ENCODE measurements around the gene AFTPH. TPM values are rescaled to one million over a fixed set of nuclear protein-coding genes. Genes with fewer than 3 reads are reported as not detected.

The AFTPH gene
- total RNA-seq, 1 experiment from 2014 or later: 14.9 TPM

GRCh38 chr2:64639691-64640090 lies 115.6 kb downstream of the AFTPH start (continued):
- TF ChIP-seq ZNF532 (CRISPR knock-in tag; IDR thresholded peaks at IDR 0.05; ENCODE audit: borderline replicate concordance): no peak

- TF ChIP-seq IRF1 (CRISPR knock-in tag; IDR thresholded peaks at IDR 0.05) (no peak), TP53 (CRISPR knock-in tag; IDR thresholded peaks at IDR 0.05) (no peak), MAX (CRISPR knock-in tag; IDR thresholded peaks at IDR 0.05) (no peak), ZBTB43 (CRISPR knock-in tag; IDR thresholded peaks at IDR 0.05) (no peak), ATF1 (CRISPR knock-in tag; IDR thresholded peaks at IDR 0.05) (no peak), E2F5 (CRISPR knock-in tag; IDR thresholded peaks at IDR 0.05) (no peak), MYBL2 (CRISPR knock-in tag; IDR thresholded peaks at IDR 0.05) (no peak), HMGA2 (CRISPR knock-in tag; IDR thresholded peaks at IDR 0.05) (no peak), SMAD3 (CRISPR knock-in tag; IDR thresholded peaks at IDR 0.05; ENCODE audit: borderline replicate concordance) (no peak), USF2 (CRISPR knock-in tag; IDR thresholded peaks at IDR 0.05) (no peak)
- CTCF ChIA-PET: interaction anchor here (0.6 to 2.3 kb wide), 5 partner anchors 13 to 119 kb away, joined by 3 to 7 read pairs (median 4); partner anchors contain the start of gene SERTAD2
- Mint-ChIP-seq H3K4me3 (no peak overlapping the region), H3K4me1 (peaks cover 82% of the 10 kb centered on the region), H3K36me3 (peaks cover 9% of the 10 kb centered on the region), H3K27me3 (ENCODE audit: low read depth) (peaks cover 26% of the 10 kb centered on the region), H3K27ac (0 out of 2 replicates have a peak overlapping the region, but pooled peaks have one; percentile 55), H3K9me3 (no peaks in the 10 kb centered on the region)
- POLR2A ChIA-PET: interaction anchor here (1.1 kb wide), 1 partner anchor 14 kb away, joined by 4 read pairs; the partner anchor contains the start of gene SERTAD2
- DNase-seq (ENCODE audit: low spot score) (no peak), ATAC-seq (peak; percentile 18; the same call in 1 of the 2 replicates)
Observed at GRCh38 chr2:64640153-64641044, 116.3 kb downstream of the AFTPH start.

- no peak for DNase-seq (ENCODE audit: low spot score)
- H3K9me3 Mint-ChIP-seq: no peaks in the 10 kb centered on the region
- CTCF ChIA-PET: no interaction called here
- no peak overlapping the region for H3K4me3 Mint-ChIP-seq
- no peak for ATAC-seq
- POLR2A ChIA-PET: no interaction called here
- H3K4me1 Mint-ChIP-seq: peaks cover 85% of the 10 kb centered on the region
- H3K27ac Mint-ChIP-seq: no peak overlapping the region
- peaks cover 26% of the 10 kb centered on the region for H3K27me3 Mint-ChIP-seq (ENCODE audit: low read depth)
- no peaks in the 10 kb centered on the region for H3K36me3 Mint-ChIP-seq
- no peak for TF ChIP-seq AR (CRISPR knock-in tag; IDR thresholded peaks at IDR 0.05)
- TF ChIP-seq SMAD3 (CRISPR knock-in tag; IDR thresholded peaks at IDR 0.05; ENCODE audit: borderline replicate concordance): no peak
- no peak for TF ChIP-seq HMGA2 (CRISPR knock-in tag; IDR thresholded peaks at IDR 0.05)
- TF ChIP-seq NR1H2 (CRISPR knock-in tag; IDR thresholded peaks at IDR 0.05): no peak
- no peak for TF ChIP-seq SMAD4 (CRISPR knock-in tag; IDR thresholded peaks at IDR 0.05)
- TF ChIP-seq FOXJ3 (CRISPR knock-in tag; IDR thresholded peaks at IDR 0.05; ENCODE audit: borderline replicate concordance): no peak
- TF ChIP-seq SP1 (CRISPR knock-in tag; conservative IDR thresholded peaks at IDR 0.05): no peak
- TF ChIP-seq NFATC4 (CRISPR knock-in tag; IDR thresholded peaks at IDR 0.05): no peak
- TF ChIP-seq ELF4 (CRISPR knock-in tag; IDR thresholded peaks at IDR 0.05; ENCODE audit: low read depth): no peak
- TF ChIP-seq MLX (CRISPR knock-in tag; IDR thresholded peaks at IDR 0.05): no peak
- no peak for TF ChIP-seq ZNF671 (CRISPR knock-in tag; IDR thresholded peaks at IDR 0.05)
Observed at GRCh38 chr2:64641599-64641998, 117.5 kb downstream of the AFTPH start.
